ENCODE results near the gene COPRS. TPM values are rescaled to one million over a fixed set of nuclear protein-coding genes. Genes with fewer than 3 reads are reported as not detected.

The COPRS gene, protein sequence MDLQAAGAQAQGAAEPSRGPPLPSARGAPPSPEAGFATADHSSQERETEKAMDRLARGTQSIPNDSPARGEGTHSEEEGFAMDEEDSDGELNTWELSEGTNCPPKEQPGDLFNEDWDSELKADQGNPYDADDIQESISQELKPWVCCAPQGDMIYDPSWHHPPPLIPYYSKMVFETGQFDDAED
- total RNA-seq (2014; rRNA removed; shearing (Covaris generic)) (50.9 and 51.5 TPM in 2 replicates), polyA plus RNA-seq (2016; fragmentation: Nextera tagmentation; extraction: Ambion mirVana) (62.6 and 63.9 TPM in 2 replicates)
- long read RNA-seq, transcript COPRS-201 (4 exons, 968 nt) = major isoform, 22 of 22 reads
- long read RNA-seq, partial matches to known transcripts = 0 of 22 reads
- long read RNA-seq, other reads (novel, unspliced or antisense) = 0 of 22 reads

DNA sequence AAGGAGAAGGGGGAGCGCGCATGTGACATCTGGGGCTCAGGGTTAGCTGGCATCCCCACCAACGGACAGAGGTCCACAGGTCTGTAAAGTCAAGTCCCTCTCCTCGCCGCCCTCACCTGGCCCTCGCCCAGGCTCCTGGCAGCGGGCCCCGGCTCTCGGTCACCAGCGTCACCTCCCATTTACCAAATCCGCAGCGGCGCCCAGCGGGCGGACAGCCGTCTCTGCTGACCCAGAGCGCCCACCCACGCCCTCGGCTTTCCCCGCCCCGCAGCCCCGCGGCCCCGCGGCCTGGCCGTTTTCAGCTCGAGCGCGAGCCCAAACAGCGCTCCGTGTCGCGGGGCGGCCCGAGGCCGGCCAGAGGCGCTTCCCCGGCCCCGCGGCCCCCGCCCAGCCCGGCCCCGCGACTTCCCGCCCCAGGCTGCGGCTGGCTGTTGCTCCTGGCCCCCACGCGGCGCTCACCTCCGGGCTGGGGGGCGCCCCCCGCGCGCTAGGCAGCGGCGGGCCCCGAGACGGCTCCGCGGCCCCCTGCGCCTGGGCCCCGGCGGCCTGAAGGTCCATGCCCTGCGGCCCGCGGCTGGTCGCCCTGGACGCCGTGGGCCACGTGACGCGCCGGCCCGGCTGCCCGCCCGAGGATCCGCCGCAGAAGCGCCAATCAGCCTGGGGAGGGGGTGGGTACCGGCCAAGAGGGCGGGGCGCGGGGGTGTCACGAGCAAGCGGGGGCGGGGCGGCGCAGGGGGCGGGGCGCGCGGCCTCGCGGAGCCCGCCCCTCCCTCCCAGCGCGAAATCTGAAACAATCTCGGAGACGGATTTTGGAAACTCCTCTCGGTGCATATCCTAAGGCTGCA lies at the start of gene COPRS:
Gene COPRS (minus strand): TSS at position 603 of the 845 bp plus-strand sequence. CDS start 45 bp downstream, at position 558.
- Mint-ChIP-seq H3K36me3 (ENCODE audit: low read depth) (peaks cover 19% of the 10 kb centered on the region), H3K9me3 (no peaks in the 10 kb centered on the region), H3K4me1 (peaks cover 15% of the 10 kb centered on the region), H3K27ac (no peak within 1 kb of the TSS), H3K27me3 (ENCODE audit: insufficient read depth, low read depth, poor library complexity) (peaks cover 6% of the 10 kb centered on the region), H3K4me3 (peak within 1 kb of the TSS; percentile 81)
- Histone ChIP-seq H2AFZ (peak within 1 kb of the TSS; percentile 87; the same call in 1 of the 2 replicates), H3K4me1 (ENCODE audit: insufficient read depth) (peaks cover 9% of the 10 kb centered on the region), H3F3A (replicated peaks; ENCODE audit: low read depth) (no peaks in the 10 kb centered on the region; the same call in 1 of the 2 replicates), H3K79me2 (replicated peaks; ENCODE audit: insufficient read depth) (peaks cover 10% of the 10 kb centered on the region; the same call in 1 of the 2 replicates), H3K4me3 (peak within 1 kb of the TSS; percentile 79), H3K27me3 (ENCODE audit: insufficient read depth) (peaks cover 6% of the 10 kb centered on the region), H3K9me2 (ENCODE audit: insufficient read depth) (no peaks in the 10 kb centered on the region), H3K27ac (ENCODE audit: low read depth) (0 out of 2 replicates have a peak within 1 kb of the TSS, but pooled peaks have one; percentile 21), H3K4me2 (peak within 1 kb of the TSS; percentile 98), H4K20me1 (replicated peaks; ENCODE audit: insufficient read depth) (peaks cover 12% of the 10 kb centered on the region), H3K36me3 (ENCODE audit: insufficient read depth) (peaks cover 16% of the 10 kb centered on the region)
- peak; percentile 80 for ATAC-seq
- TF ChIP-seq, protein P1, sequence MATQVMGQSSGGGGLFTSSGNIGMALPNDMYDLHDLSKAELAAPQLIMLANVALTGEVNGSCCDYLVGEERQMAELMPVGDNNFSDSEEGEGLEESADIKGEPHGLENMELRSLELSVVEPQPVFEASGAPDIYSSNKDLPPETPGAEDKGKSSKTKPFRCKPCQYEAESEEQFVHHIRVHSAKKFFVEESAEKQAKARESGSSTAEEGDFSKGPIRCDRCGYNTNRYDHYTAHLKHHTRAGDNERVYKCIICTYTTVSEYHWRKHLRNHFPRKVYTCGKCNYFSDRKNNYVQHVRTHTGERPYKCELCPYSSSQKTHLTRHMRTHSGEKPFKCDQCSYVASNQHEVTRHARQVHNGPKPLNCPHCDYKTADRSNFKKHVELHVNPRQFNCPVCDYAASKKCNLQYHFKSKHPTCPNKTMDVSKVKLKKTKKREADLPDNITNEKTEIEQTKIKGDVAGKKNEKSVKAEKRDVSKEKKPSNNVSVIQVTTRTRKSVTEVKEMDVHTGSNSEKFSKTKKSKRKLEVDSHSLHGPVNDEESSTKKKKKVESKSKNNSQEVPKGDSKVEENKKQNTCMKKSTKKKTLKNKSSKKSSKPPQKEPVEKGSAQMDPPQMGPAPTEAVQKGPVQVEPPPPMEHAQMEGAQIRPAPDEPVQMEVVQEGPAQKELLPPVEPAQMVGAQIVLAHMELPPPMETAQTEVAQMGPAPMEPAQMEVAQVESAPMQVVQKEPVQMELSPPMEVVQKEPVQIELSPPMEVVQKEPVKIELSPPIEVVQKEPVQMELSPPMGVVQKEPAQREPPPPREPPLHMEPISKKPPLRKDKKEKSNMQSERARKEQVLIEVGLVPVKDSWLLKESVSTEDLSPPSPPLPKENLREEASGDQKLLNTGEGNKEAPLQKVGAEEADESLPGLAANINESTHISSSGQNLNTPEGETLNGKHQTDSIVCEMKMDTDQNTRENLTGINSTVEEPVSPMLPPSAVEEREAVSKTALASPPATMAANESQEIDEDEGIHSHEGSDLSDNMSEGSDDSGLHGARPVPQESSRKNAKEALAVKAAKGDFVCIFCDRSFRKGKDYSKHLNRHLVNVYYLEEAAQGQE (IDR thresholded peaks at IDR 0.05; ENCODE audit: unreplicated experiment) = no peak
- TF ChIP-seq POLR2AphosphoS5 (IDR thresholded peaks at IDR 0.05; ENCODE audit: low read depth) (peak; percentile 47), NANOG (IDR thresholded peaks at IDR 0.05; ENCODE audit: borderline replicate concordance) (no peak), CREB1 (CRISPR knock-in tag; IDR thresholded peaks at IDR 0.05; ENCODE audit: low read depth) (peak; percentile 18; the same call in 1 of the 2 replicates), STAT1 (IDR thresholded peaks at IDR 0.05; ENCODE audit: unreplicated experiment) (no peak), ZNF331 (CRISPR knock-in tag; IDR thresholded peaks at IDR 0.05; ENCODE audit: low read depth) (no peak)
- TF ChIP-seq, protein P2, sequence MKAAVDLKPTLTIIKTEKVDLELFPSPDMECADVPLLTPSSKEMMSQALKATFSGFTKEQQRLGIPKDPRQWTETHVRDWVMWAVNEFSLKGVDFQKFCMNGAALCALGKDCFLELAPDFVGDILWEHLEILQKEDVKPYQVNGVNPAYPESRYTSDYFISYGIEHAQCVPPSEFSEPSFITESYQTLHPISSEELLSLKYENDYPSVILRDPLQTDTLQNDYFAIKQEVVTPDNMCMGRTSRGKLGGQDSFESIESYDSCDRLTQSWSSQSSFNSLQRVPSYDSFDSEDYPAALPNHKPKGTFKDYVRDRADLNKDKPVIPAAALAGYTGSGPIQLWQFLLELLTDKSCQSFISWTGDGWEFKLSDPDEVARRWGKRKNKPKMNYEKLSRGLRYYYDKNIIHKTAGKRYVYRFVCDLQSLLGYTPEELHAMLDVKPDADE (IDR thresholded peaks at IDR 0.05) = no peak
- TF ChIP-seq, protein P3, sequence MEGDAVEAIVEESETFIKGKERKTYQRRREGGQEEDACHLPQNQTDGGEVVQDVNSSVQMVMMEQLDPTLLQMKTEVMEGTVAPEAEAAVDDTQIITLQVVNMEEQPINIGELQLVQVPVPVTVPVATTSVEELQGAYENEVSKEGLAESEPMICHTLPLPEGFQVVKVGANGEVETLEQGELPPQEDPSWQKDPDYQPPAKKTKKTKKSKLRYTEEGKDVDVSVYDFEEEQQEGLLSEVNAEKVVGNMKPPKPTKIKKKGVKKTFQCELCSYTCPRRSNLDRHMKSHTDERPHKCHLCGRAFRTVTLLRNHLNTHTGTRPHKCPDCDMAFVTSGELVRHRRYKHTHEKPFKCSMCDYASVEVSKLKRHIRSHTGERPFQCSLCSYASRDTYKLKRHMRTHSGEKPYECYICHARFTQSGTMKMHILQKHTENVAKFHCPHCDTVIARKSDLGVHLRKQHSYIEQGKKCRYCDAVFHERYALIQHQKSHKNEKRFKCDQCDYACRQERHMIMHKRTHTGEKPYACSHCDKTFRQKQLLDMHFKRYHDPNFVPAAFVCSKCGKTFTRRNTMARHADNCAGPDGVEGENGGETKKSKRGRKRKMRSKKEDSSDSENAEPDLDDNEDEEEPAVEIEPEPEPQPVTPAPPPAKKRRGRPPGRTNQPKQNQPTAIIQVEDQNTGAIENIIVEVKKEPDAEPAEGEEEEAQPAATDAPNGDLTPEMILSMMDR (conservative IDR thresholded peaks at IDR 0.05; ENCODE audit: low read depth in 2 of 2) = peak in 1 of 2 experiments; percentile 22; a peak in 2 of 4 replicates
- DNase-seq (ENCODE audit: low spot score) = peak; percentile 94

Data from GM23338 (cell line).